Inferior parietal cortex (tissue), 1 donor: Measurements from ENCODE around the gene DOK4.

ENCODE experiments used
- DNase-seq: peaks from one replicate; pipeline ENCODE4 v3.0.0-alpha.2; 2016; ENCODE audit errors: extremely low spot score

The DOK4 gene

GRCh38 chr16:57485916-57486857 lies at the start of gene DOK4:
Gene DOK4, minus strand, starts transcription at chr16:57486493. Its CDS starts 6,986 bp downstream, at chr16:57479507.
- DNase-seq, result no peak

GRCh38 chr16:57535680-57536305 lies 49.5 kb upstream of the DOK4 start:
- DNase-seq, result peak; percentile 68

GRCh38 chr16:57534881-57535658 lies 48.8 kb upstream of the DOK4 start:
- DNase-seq, result no peak

GRCh38 chr16:57534337-57534880 lies 48.1 kb upstream of the DOK4 start:
- DNase-seq, result no peak

- no peak for DNase-seq
Observed at GRCh38 chr16:57533431-57534336, 47.4 kb upstream of the DOK4 start.

- DNase-seq, result no peak
Observed at GRCh38 chr16:57532266-57532625, 46.0 kb upstream of the DOK4 start.

- DNase-seq, result no peak
Observed at GRCh38 chr16:57531635-57532265, 45.5 kb upstream of the DOK4 start.

GRCh38 chr16:57531253-57531575 lies 44.9 kb upstream of the DOK4 start:
- no peak for DNase-seq

GRCh38 chr16:57530522-57531252 lies 44.4 kb upstream of the DOK4 start:
- no peak for DNase-seq

GRCh38 chr16:57530104-57530521 lies 43.8 kb upstream of the DOK4 start:
- no peak for DNase-seq

- no peak for DNase-seq
Observed at GRCh38 chr16:57529391-57530103, 43.3 kb upstream of the DOK4 start.

GRCh38 chr16:57528499-57529390 lies 42.5 kb upstream of the DOK4 start:
- no peak for DNase-seq

GRCh38 chr16:57527610-57528360 lies 41.5 kb upstream of the DOK4 start:
- no peak for DNase-seq

- DNase-seq, result no peak
Observed at GRCh38 chr16:57527027-57527426, 40.7 kb upstream of the DOK4 start.

- no peak for DNase-seq
Observed at GRCh38 chr16:57526498-57526897, 40.2 kb upstream of the DOK4 start.

- DNase-seq, result no peak
Observed at GRCh38 chr16:57525761-57526160, 39.5 kb upstream of the DOK4 start.

GRCh38 chr16:57522960-57523359 lies 36.7 kb upstream of the DOK4 start:
- DNase-seq, result no peak
